ENCODE results near the gene GADL1. TPM values are rescaled to one million over a fixed set of nuclear protein-coding genes. Genes with fewer than 3 reads are reported as not detected.

GADL1 gene
- total and polyA plus RNA-seq, 7 experiments from 2014 or later: not detected

GRCh38 chr3:30691944-30692343 is 202.5 kb downstream of the GADL1 start:
- Mint-ChIP-seq H3K27ac (peak overlapping the region in 8 of 9 donors; percentile 56 to 98 (median 86)), H3K36me3 (peaks cover 32 to 79% (median 61%) of the 10 kb centered on the region in 5 donors), H3K4me3 (peak overlapping the region in 2 of 10 donors; percentile 9 to 37), H3K9me3 (peaks cover 0 to 2% (median 0%) of the 10 kb centered on the region in 11 donors), H3K27me3 (no peaks in the 10 kb centered on the region), H3K4me1 (peaks cover 39 to 97% (median 89%) of the 10 kb centered on the region in 7 donors)
- H3K36me3 ChIP-seq (ENCODE audit: control insufficient read depth in 2 of 3, insufficient read depth in 3 of 3, low read length in 3 of 3): peaks cover 7 to 89% (median 18%) of the 10 kb centered on the region in 3 experiments
- POLR2A ChIA-PET: interaction anchor here (0.7 to 1.7 kb wide), 9 partner anchors 15 to 493 kb away, joined by 3 to 7 read pairs (median 4); no protein-coding TSS in a partner anchor
- no peak for ATAC-seq
- CTCF ChIA-PET: interaction anchor here (0.6 to 4.0 kb wide), 10 partner anchors 9 to 933 kb away, joined by 3 to 20 read pairs (median 4); partner anchors contain the start of gene TGFBR2
- peak overlapping the region; percentile 7 for H3K27ac ChIP-seq (ENCODE audit: low read depth, low read length)
- H3K27me3 ChIP-seq (ENCODE audit: control insufficient read depth in 2 of 2, insufficient read depth in 2 of 2, low read length in 2 of 2): no peaks in the 10 kb centered on the region
- peaks cover 13 to 45% of the 10 kb centered on the region in 2 donors for H3K4me1 ChIP-seq (ENCODE audit: control insufficient read depth in 2 of 2, insufficient read depth in 2 of 2, low read length in 2 of 2)
- no peak for DNase-seq
- H3K9me3 ChIP-seq (ENCODE audit: control insufficient read depth in 2 of 3, low read length in 3 of 3): no peaks in the 10 kb centered on the region
- intact Hi-C loops (cut with micrococcal nuclease): loop anchor here (2.0 to 10.0 kb wide), 7 partner anchors 61 to 493 kb away; no protein-coding TSS in a partner anchor
- H3K4me3 ChIP-seq (ENCODE audit: low read length): no peak overlapping the region

- H3K4me1 ChIP-seq (ENCODE audit: control insufficient read depth in 2 of 2, insufficient read depth in 2 of 2, low read length in 2 of 2): peaks cover 13 to 45% of the 10 kb centered on the region in 2 donors
These were observed 203.1 kb downstream of the GADL1 start for GRCh38 chr3:30691249-30691880.

GRCh38 chr3:30690199-30690598 is 204.3 kb downstream of the GADL1 start:
- POLR2A ChIA-PET: interaction anchor here (0.9 to 2.1 kb wide), 4 partner anchors 11 to 77 kb away, joined by 3 to 9 read pairs (median 5); no protein-coding TSS in a partner anchor
- CTCF ChIA-PET: interaction anchor here (2.0 kb wide), 1 partner anchor 370 kb away, joined by 9 read pairs; no protein-coding TSS in a partner anchor
- no peak for ATAC-seq
- H3K36me3 Mint-ChIP-seq: peaks cover 27 to 79% (median 66%) of the 10 kb centered on the region in 5 donors
- Histone ChIP-seq H3K36me3 (ENCODE audit: control insufficient read depth in 2 of 3, insufficient read depth in 3 of 3, low read length in 3 of 3) (peaks cover 7 to 85% (median 18%) of the 10 kb centered on the region in 3 experiments), H3K9me3 (ENCODE audit: control insufficient read depth in 2 of 3, low read length in 3 of 3) (no peaks in the 10 kb centered on the region), H3K4me3 (ENCODE audit: low read length) (no peak overlapping the region), H3K27ac (ENCODE audit: low read depth, low read length) (peak overlapping the region; percentile 30), H3K4me1 (ENCODE audit: control insufficient read depth in 2 of 2, insufficient read depth in 2 of 2, low read length in 2 of 2) (peaks cover 13 to 53% of the 10 kb centered on the region in 2 donors), H3K27me3 (ENCODE audit: control insufficient read depth in 2 of 2, insufficient read depth in 2 of 2, low read length in 2 of 2) (no peaks in the 10 kb centered on the region)
- H3K27me3 Mint-ChIP-seq: no peaks in the 10 kb centered on the region
- H3K27ac Mint-ChIP-seq: peak overlapping the region; percentile 25 to 98 (median 93)
- H3K4me1 Mint-ChIP-seq: peaks cover 44 to 97% (median 91%) of the 10 kb centered on the region in 7 donors
- intact Hi-C loops (cut with micrococcal nuclease): loop anchor here in 1 of 2 donors (10.0 kb wide), 1 partner anchor 215 kb away; no protein-coding TSS in a partner anchor
- H3K9me3 Mint-ChIP-seq: no peaks in the 10 kb centered on the region
- no peak for DNase-seq
- H3K4me3 Mint-ChIP-seq: peak overlapping the region in 6 of 10 donors; percentile 1 to 66 (median 4)

More at GRCh38 chr3:30691249-30691880, 203.1 kb downstream of the GADL1 start:
- Histone ChIP-seq H3K9me3 (ENCODE audit: control insufficient read depth in 2 of 3, low read length in 3 of 3) (no peaks in the 10 kb centered on the region), H3K4me3 (ENCODE audit: low read length) (no peak overlapping the region), H3K36me3 (ENCODE audit: control insufficient read depth in 2 of 3, insufficient read depth in 3 of 3, low read length in 3 of 3) (peaks cover 7 to 89% (median 18%) of the 10 kb centered on the region in 3 experiments), H3K27me3 (ENCODE audit: control insufficient read depth in 2 of 2, insufficient read depth in 2 of 2, low read length in 2 of 2) (no peaks in the 10 kb centered on the region), H3K27ac (ENCODE audit: low read depth, low read length) (no peak overlapping the region)
- no peaks in the 10 kb centered on the region for H3K27me3 Mint-ChIP-seq
- CTCF ChIA-PET: interaction anchor here (0.6 to 4.0 kb wide), 9 partner anchors 9 to 932 kb away, joined by 3 to 20 read pairs (median 4); partner anchors contain the start of gene TGFBR2
- no peak for DNase-seq
- POLR2A ChIA-PET: interaction anchor here (0.7 to 1.7 kb wide), 9 partner anchors 14 to 493 kb away, joined by 3 to 7 read pairs (median 4); no protein-coding TSS in a partner anchor
- peaks cover 32 to 79% (median 67%) of the 10 kb centered on the region in 5 donors for H3K36me3 Mint-ChIP-seq
- peaks cover 39 to 97% (median 89%) of the 10 kb centered on the region in 7 donors for H3K4me1 Mint-ChIP-seq
- peaks cover 0 to 2% (median 0%) of the 10 kb centered on the region in 11 donors for H3K9me3 Mint-ChIP-seq
- peak overlapping the region in 8 of 9 donors; percentile 60 to 98 (median 94) for H3K27ac Mint-ChIP-seq
- intact Hi-C loops (cut with micrococcal nuclease): loop anchor here in 1 of 2 donors (10.0 kb wide), 1 partner anchor 217 kb away; no protein-coding TSS in a partner anchor
- peak overlapping the region in 4 of 10 donors; percentile 19 to 66 (median 56) for H3K4me3 Mint-ChIP-seq
- no peak for ATAC-seq

- Histone ChIP-seq H3K27ac (ENCODE audit: low read depth, low read length) (peak overlapping the region; percentile 50), H3K27me3 (ENCODE audit: control insufficient read depth in 2 of 2, insufficient read depth in 2 of 2, low read length in 2 of 2) (no peaks in the 10 kb centered on the region), H3K4me1 (ENCODE audit: control insufficient read depth in 2 of 2, insufficient read depth in 2 of 2, low read length in 2 of 2) (peaks cover 20 to 65% of the 10 kb centered on the region in 2 donors), H3K36me3 (ENCODE audit: control insufficient read depth in 2 of 3, insufficient read depth in 3 of 3, low read length in 3 of 3) (peaks cover 7 to 84% (median 9%) of the 10 kb centered on the region in 3 experiments), H3K4me3 (ENCODE audit: low read length) (no peak overlapping the region), H3K9me3 (ENCODE audit: control insufficient read depth in 2 of 3, low read length in 3 of 3) (no peaks in the 10 kb centered on the region)
- ATAC-seq: no peak
- Mint-ChIP-seq H3K4me3 (peak overlapping the region in 9 of 10 donors; percentile 33 to 86 (median 64)), H3K27me3 (no peaks in the 10 kb centered on the region), H3K27ac (peak overlapping the region; percentile 85 to 98 (median 94)), H3K4me1 (peaks cover 51 to 98% (median 93%) of the 10 kb centered on the region in 7 donors), H3K9me3 (no peaks in the 10 kb centered on the region), H3K36me3 (peaks cover 25 to 75% (median 62%) of the 10 kb centered on the region in 5 donors)
- no peak for DNase-seq
- ChIA-PET POLR2A (interaction anchor here (0.6 to 2.2 kb wide), 8 partner anchors 11 to 493 kb away, joined by 3 to 11 read pairs (median 6); no protein-coding TSS in a partner anchor), CTCF (interaction anchor here (0.6 to 2.0 kb wide), 5 partner anchors 17 to 369 kb away, joined by 3 to 9 read pairs (median 4); partner anchors contain the start of gene TGFBR2)
- intact Hi-C loops (cut with micrococcal nuclease): loop anchor here (1.0 to 2.0 kb wide), 3 partner anchors 8 to 58 kb away; no protein-coding TSS in a partner anchor
These were observed 205.5 kb downstream of the GADL1 start for GRCh38 chr3:30688776-30689641.

- Histone ChIP-seq H3K36me3 (ENCODE audit: control insufficient read depth in 2 of 3, insufficient read depth in 3 of 3, low read length in 3 of 3) (peaks cover 6 to 86% (median 7%) of the 10 kb centered on the region in 3 experiments), H3K4me1 (ENCODE audit: control insufficient read depth in 2 of 2, insufficient read depth in 2 of 2, low read length in 2 of 2) (peaks cover 25 to 67% of the 10 kb centered on the region in 2 donors), H3K9me3 (ENCODE audit: control insufficient read depth in 2 of 3, low read length in 3 of 3) (no peaks in the 10 kb centered on the region), H3K27ac (ENCODE audit: low read depth, low read length) (peak overlapping the region; percentile 26), H3K4me3 (ENCODE audit: low read length) (no peak overlapping the region), H3K27me3 (ENCODE audit: control insufficient read depth in 2 of 2, insufficient read depth in 2 of 2, low read length in 2 of 2) (no peaks in the 10 kb centered on the region)
- intact Hi-C loops (cut with micrococcal nuclease): loop anchor here (2.0 kb wide), 1 partner anchor 13 kb away; no protein-coding TSS in a partner anchor
- H3K36me3 Mint-ChIP-seq: peaks cover 28 to 78% (median 63%) of the 10 kb centered on the region in 5 donors
- POLR2A ChIA-PET: interaction anchor here (1.1 to 2.2 kb wide), 5 partner anchors 10 to 80 kb away, joined by 3 to 11 read pairs (median 8); no protein-coding TSS in a partner anchor
- H3K9me3 Mint-ChIP-seq: no peaks in the 10 kb centered on the region
- peak overlapping the region in 7 of 10 donors; percentile 5 to 66 (median 35) for H3K4me3 Mint-ChIP-seq
- peak overlapping the region; percentile 27 to 98 (median 90) for H3K27ac Mint-ChIP-seq
- peaks cover 52 to 100% (median 96%) of the 10 kb centered on the region in 7 donors for H3K4me1 Mint-ChIP-seq
- no peaks in the 10 kb centered on the region for H3K27me3 Mint-ChIP-seq
- DNase-seq (no peak), ATAC-seq (no peak)
- CTCF ChIA-PET: interaction anchor here (0.6 to 2.0 kb wide), 5 partner anchors 16 to 368 kb away, joined by 3 to 9 read pairs (median 4); partner anchors contain the start of gene TGFBR2
These were observed 206.4 kb downstream of the GADL1 start for GRCh38 chr3:30687930-30688570.

Measured in naive thymus-derived CD4-positive, alpha-beta T cell (primary cell).